ENCODE data around the gene TMEM72.

Gene TMEM72

GRCh38 chr10:44935201-44935965 is 24.2 kb downstream of the TMEM72 start:
- no peak for DNase-seq

GRCh38 chr10:44935966-44936295 is 24.8 kb downstream of the TMEM72 start:
- no peak for DNase-seq

- no peak for DNase-seq
These were observed 25.3 kb downstream of the TMEM72 start for GRCh38 chr10:44936314-44936975.

GRCh38 chr10:44937196-44938005 is 26.3 kb downstream of the TMEM72 start:
- DNase-seq, result no peak

GRCh38 chr10:44938956-44939355 is 27.8 kb downstream of the TMEM72 start:
- no peak for DNase-seq

GRCh38 chr10:44939691-44940401 is 28.7 kb downstream of the TMEM72 start:
- DNase-seq, result no peak

- DNase-seq, result no peak
These were observed 33.2 kb downstream of the TMEM72 start for GRCh38 chr10:44944354-44944753.

- no peak for DNase-seq
These were observed 35.1 kb downstream of the TMEM72 start for GRCh38 chr10:44946205-44946604.

GRCh38 chr10:44947371-44948152 is 36.4 kb downstream of the TMEM72 start:
- DNase-seq, result no peak

GRCh38 chr10:44948642-44949041 is 37.5 kb downstream of the TMEM72 start:
- no peak for DNase-seq

GRCh38 chr10:44949127-44949802 is 38.1 kb downstream of the TMEM72 start:
- no peak for DNase-seq

GRCh38 chr10:44949915-44950314 is 38.8 kb downstream of the TMEM72 start:
- no peak for DNase-seq

GRCh38 chr10:44950326-44951225 is 39.4 kb downstream of the TMEM72 start:
- DNase-seq, result no peak

GRCh38 chr10:44951576-44952226 is 40.6 kb downstream of the TMEM72 start:
- no peak for DNase-seq

- DNase-seq, result no peak
These were observed 41.7 kb downstream of the TMEM72 start for GRCh38 chr10:44952779-44953231.

- no peak for DNase-seq
These were observed 42.9 kb downstream of the TMEM72 start for GRCh38 chr10:44954042-44954441.

GRCh38 chr10:44954962-44955361 is 43.8 kb downstream of the TMEM72 start:
- DNase-seq, result no peak

- DNase-seq, result no peak
These were observed 44.4 kb downstream of the TMEM72 start for GRCh38 chr10:44955413-44956070.

GRCh38 chr10:44956226-44956625 is 45.1 kb downstream of the TMEM72 start:
- no peak for DNase-seq
